ENCODE data around the gene CTDSP2. TPM values are rescaled to one million over a fixed set of nuclear protein-coding genes. Genes with fewer than 3 reads are reported as not detected.

The CTDSP2 gene
- total and polyA plus RNA-seq, 12 donors: 31.2 to 138 (median 82.7) TPM

- 82 to 87% methylated on average over 12 of the region's 12 CpGs for WGBS, 2 donors
- DNase-seq: no peak
- ATAC-seq: no peak
- intact Hi-C loops (cut with DNase I): loop anchor here in 4 of 10 donors (2.0 to 5.0 kb wide), 2 partner anchors 121 to 124 kb away; no protein-coding TSS in a partner anchor
- Histone ChIP-seq H3K36me3 (peaks cover 0 to 58% (median 24%) of the 10 kb centered on the region in 9 donors), H3K27ac (peak overlapping the region in 3 of 10 donors; percentile 68 to 90 (median 74)), H3K27me3 (no peaks in the 10 kb centered on the region), H3K4me1 (peaks cover 0 to 38% (median 17%) of the 10 kb centered on the region in 9 donors), H3K4me3 (peak overlapping the region; percentile 64 to 99 (median 90)), H3K9me3 (no peaks in the 10 kb centered on the region)
- TF ChIP-seq, protein P1, sequence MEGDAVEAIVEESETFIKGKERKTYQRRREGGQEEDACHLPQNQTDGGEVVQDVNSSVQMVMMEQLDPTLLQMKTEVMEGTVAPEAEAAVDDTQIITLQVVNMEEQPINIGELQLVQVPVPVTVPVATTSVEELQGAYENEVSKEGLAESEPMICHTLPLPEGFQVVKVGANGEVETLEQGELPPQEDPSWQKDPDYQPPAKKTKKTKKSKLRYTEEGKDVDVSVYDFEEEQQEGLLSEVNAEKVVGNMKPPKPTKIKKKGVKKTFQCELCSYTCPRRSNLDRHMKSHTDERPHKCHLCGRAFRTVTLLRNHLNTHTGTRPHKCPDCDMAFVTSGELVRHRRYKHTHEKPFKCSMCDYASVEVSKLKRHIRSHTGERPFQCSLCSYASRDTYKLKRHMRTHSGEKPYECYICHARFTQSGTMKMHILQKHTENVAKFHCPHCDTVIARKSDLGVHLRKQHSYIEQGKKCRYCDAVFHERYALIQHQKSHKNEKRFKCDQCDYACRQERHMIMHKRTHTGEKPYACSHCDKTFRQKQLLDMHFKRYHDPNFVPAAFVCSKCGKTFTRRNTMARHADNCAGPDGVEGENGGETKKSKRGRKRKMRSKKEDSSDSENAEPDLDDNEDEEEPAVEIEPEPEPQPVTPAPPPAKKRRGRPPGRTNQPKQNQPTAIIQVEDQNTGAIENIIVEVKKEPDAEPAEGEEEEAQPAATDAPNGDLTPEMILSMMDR (IDR thresholded peaks at IDR 0.05): no peak
Observed at GRCh38 chr12:57783466-57783801, 63.1 kb downstream of the CTDSP2 start.

GRCh38 chr12:57782608-57783465 lies 63.7 kb downstream of the CTDSP2 start, which contains the start of gene TSFM:
Gene TSFM (plus strand): TSS chr12:57782787. CDS start chr12:57782802, 15 bp downstream.
- peak within 1 kb of the TSS in 9 of 10 donors; percentile 6 to 90 (median 68) for H3K27ac ChIP-seq
- peaks cover 0 to 52% (median 24%) of the 10 kb centered on the region in 9 donors for H3K36me3 ChIP-seq
- WGBS, 2 donors: 1 to 2% methylated on average over 45 of the region's 45 CpGs
- peak within 1 kb of the TSS; percentile 64 to 99 (median 90) for H3K4me3 ChIP-seq
- peaks cover 0 to 38% (median 17%) of the 10 kb centered on the region in 9 donors for H3K4me1 ChIP-seq
- no peaks in the 10 kb centered on the region for H3K9me3 ChIP-seq
- peak; percentile 98 to 99 for DNase-seq
- ATAC-seq: peak; percentile 91 to 97 (median 92)
- TF ChIP-seq, protein P1 (IDR thresholded peaks at IDR 0.05): peak; percentile 86 to 96 (median 93)
- H3K27me3 ChIP-seq: no peaks in the 10 kb centered on the region
- intact Hi-C loops (cut with DNase I): loop anchor here in 5 of 10 donors (1.0 to 5.0 kb wide), 3 partner anchors 122 to 124 kb away; no protein-coding TSS in a partner anchor

DNA sequence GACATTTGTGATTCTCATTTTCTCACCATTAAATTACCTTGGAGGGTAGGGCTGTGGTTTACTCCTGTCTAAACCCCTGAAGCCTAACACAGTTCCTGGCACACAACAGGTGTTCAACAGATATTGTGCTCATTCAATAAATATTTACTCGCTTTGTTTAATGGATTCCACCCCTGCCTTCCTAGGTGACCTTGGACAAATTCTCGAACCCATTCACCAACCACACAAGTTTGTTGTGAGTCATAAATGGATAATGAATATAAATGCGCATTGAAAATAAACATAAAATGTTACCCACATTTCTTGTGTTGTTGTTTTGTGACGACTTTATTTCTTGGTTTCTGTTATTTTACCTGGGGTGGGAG lies 64.3 kb downstream of the CTDSP2 start:
- ATAC-seq: peak in 1 of 8 donors; percentile 3
- TF ChIP-seq, protein P1 (IDR thresholded peaks at IDR 0.05): no peak
- Histone ChIP-seq H3K27me3 (no peaks in the 10 kb centered on the region), H3K27ac (peak overlapping the region in 5 of 10 donors; percentile 6 to 90 (median 28)), H3K36me3 (peaks cover 0 to 46% (median 22%) of the 10 kb centered on the region in 9 donors), H3K4me1 (peaks cover 0 to 38% (median 17%) of the 10 kb centered on the region in 9 donors), H3K9me3 (no peaks in the 10 kb centered on the region), H3K4me3 (peak overlapping the region in 8 of 10 donors; percentile 64 to 99 (median 90))
- intact Hi-C loops (cut with DNase I): loop anchor here in 5 of 10 donors (1.0 to 5.0 kb wide), 3 partner anchors 123 to 125 kb away; no protein-coding TSS in a partner anchor
- WGBS, 2 donors: 22 to 28% methylated on average over 4 of the region's 4 CpGs
- DNase-seq: no peak

DNA sequence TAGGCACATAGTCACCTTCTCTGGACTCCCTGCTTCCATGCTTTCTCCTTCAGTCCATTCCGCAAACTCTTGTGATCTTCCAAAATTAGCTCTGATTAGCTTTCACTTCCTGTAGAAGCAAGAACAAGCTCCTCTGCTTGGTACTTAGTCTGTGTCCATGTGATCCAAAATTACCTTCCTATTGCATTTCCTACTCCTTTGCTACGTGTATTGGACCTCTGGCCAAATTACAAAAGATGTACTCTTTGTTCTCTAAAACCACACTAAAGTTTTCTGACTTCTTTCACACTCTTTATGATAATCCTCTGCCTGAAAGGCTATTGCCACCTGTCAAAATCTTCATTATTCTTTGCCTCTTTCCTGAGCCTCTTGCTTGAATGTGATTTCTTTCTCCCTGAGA lies 64.7 kb downstream of the CTDSP2 start:
- DNase-seq: no peak
- WGBS, 2 donors: 68 to 79% methylated on average over 2 of the region's 2 CpGs
- intact Hi-C loops (cut with DNase I): loop anchor here in 5 of 10 donors (1.0 to 5.0 kb wide), 3 partner anchors 123 to 126 kb away; no protein-coding TSS in a partner anchor
- Histone ChIP-seq H3K4me1 (peaks cover 0 to 38% (median 17%) of the 10 kb centered on the region in 9 donors), H3K27ac (peak overlapping the region in 2 of 10 donors; percentile 28 to 90), H3K4me3 (no peak overlapping the region), H3K36me3 (peaks cover 0 to 46% (median 18%) of the 10 kb centered on the region in 9 donors), H3K27me3 (no peaks in the 10 kb centered on the region), H3K9me3 (no peaks in the 10 kb centered on the region)
- TF ChIP-seq, protein P1 (IDR thresholded peaks at IDR 0.05): no peak
- no peak for ATAC-seq

Data from heart right ventricle (tissue), 16 donors.